CD4-positive, CD25-positive, alpha-beta regulatory T cell (primary cell): Measurements from ENCODE around the gene ZFHX3. TPM values are rescaled to one million over a fixed set of nuclear protein-coding genes. Genes with fewer than 3 reads are reported as not detected.
"Not testable (repeated sequence)": the region's sequence is repeated elsewhere in the genome, so short reads cannot be mapped to it uniquely, and the experiment has no call there.

Experiments
- ATAC-seq, 2 donors: fragments of 150-1000 bp; cut with Tn5 transposase; one replicate each; pipeline ENCODE4 v1.10.0; 2021; ENCODE audit warnings: low read depth in 2 of 2, moderate number of reproducible peaks in 2 of 2, moderate library complexity in 1 of 2
- DNase-seq, 3 donors: peaks; one replicate each; pipeline versions ENCODE4 v3.0.0 to v3.0.0-alpha.2; 2012 to 2022; ENCODE audit warnings: mixed read lengths in 1 of 3
- H3K27ac ChIP-seq: one replicate; pipeline ENCODE4 v1.7.0; 2013; ENCODE audit warnings: mild to moderate bottlenecking, low read length; ENCODE audit not compliant: insufficient read depth, poor library complexity, severe bottlenecking
- H3K27me3 ChIP-seq: one replicate; pipeline ENCODE4 v1.7.0; 2013; ENCODE audit warnings: low read length; ENCODE audit not compliant: control insufficient read depth, insufficient read depth
- H3K36me3 ChIP-seq: one replicate; pipeline ENCODE4 v1.7.0; 2013; ENCODE audit warnings: mild to moderate bottlenecking, low read length, moderate library complexity; ENCODE audit not compliant: control insufficient read depth, insufficient read depth
- H3K4me1 ChIP-seq: 2 replicates; pipeline ENCODE4 v1.7.0; 2013; ENCODE audit warnings: mild to moderate bottlenecking, low read length; ENCODE audit not compliant: insufficient read depth, control insufficient read depth, poor library complexity, severe bottlenecking
- H3K4me3 ChIP-seq: one replicate; pipeline ENCODE4 v1.7.0; 2013; ENCODE audit warnings: low read depth, mild to moderate bottlenecking, low read length, moderate library complexity
- H3K9me3 ChIP-seq, 2 experiments: 1 replicate in 1 of 2; 2 replicates in 1 of 2; pipeline ENCODE4 v1.7.0; 2013; ENCODE audit warnings: low read length in 2 of 2, mild to moderate bottlenecking in 1 of 2, moderate library complexity in 1 of 2; ENCODE audit not compliant: control insufficient read depth in 2 of 2
- H3K27ac Mint-ChIP-seq, 3 donors: one replicate each; pipeline ENCODE4 v1.8.0; 2020 to 2022; ENCODE audit warnings: mild to moderate bottlenecking in 3 of 3, mixed read lengths in 3 of 3, moderate library complexity in 2 of 3
- H3K27me3 Mint-ChIP-seq: one replicate; pipeline ENCODE4 v1.8.0; 2022; ENCODE audit warnings: mild to moderate bottlenecking, mixed read lengths
- H3K36me3 Mint-ChIP-seq: one replicate; pipeline ENCODE4 v1.8.0; 2020; ENCODE audit warnings: mixed read lengths
- H3K4me1 Mint-ChIP-seq, 4 donors: one replicate each; pipeline ENCODE4 v1.8.0; 2020 to 2022; ENCODE audit warnings: mixed read lengths in 4 of 4, mild to moderate bottlenecking in 1 of 4
- H3K4me3 Mint-ChIP-seq, 4 donors: one replicate each; pipeline ENCODE4 v1.8.0; 2020 to 2022; ENCODE audit warnings: mild to moderate bottlenecking in 4 of 4, mixed read lengths in 4 of 4, moderate library complexity in 3 of 4
- H3K9me3 Mint-ChIP-seq, 7 donors: one replicate each; pipeline ENCODE4 v1.8.0; 2020 to 2022; ENCODE audit warnings: mixed read lengths in 7 of 7, mild to moderate bottlenecking in 3 of 7, moderate library complexity in 2 of 7
- polyA plus RNA-seq, 4 donors: library from polyadenylated mRNA; unstranded; fragments of 300-500 nt; fragmentation: Illumina TruSeq; gene quantifications; one replicate each; pipeline ENCODE4 v1.2.3, GENCODE V29; 2021
- total RNA-seq: library from RNA; stranded (reverse); gene quantifications from one replicate; pipeline ENCODE4 v1.2.3, GENCODE V29; 2022

The ZFHX3 gene
- total and polyA plus RNA-seq, 5 donors from 2014 or later = 0.01 to 0.94 (median 0.03) TPM; not detected in 1

GRCh38 chr16:73000020-73000906, 47.7 kb downstream of the ZFHX3 start:
- no peaks in the 10 kb centered on the region for H3K36me3 ChIP-seq
- no peaks in the 10 kb centered on the region for H3K4me1 ChIP-seq
- Mint-ChIP-seq H3K4me1 (no peaks in the 10 kb centered on the region), H3K4me3 (no peak overlapping the region), H3K27ac (peak overlapping the region in 1 of 3 donors; percentile 11), H3K9me3 (peaks cover 0 to 4% (median 0%) of the 10 kb centered on the region in 7 donors), H3K27me3 (no peaks in the 10 kb centered on the region), H3K36me3 (no peaks in the 10 kb centered on the region)
- ATAC-seq (no peak), DNase-seq (no peak)
- no peaks in the 10 kb centered on the region for H3K9me3 ChIP-seq
- no peaks in the 10 kb centered on the region for H3K27me3 ChIP-seq
- no peak overlapping the region for H3K27ac ChIP-seq
- H3K4me3 ChIP-seq = no peak overlapping the region

GRCh38 chr16:72999541-73000019, 48.3 kb downstream of the ZFHX3 start:
- ATAC-seq (no peak), DNase-seq (no peak)
- Mint-ChIP-seq H3K27me3 (no peaks in the 10 kb centered on the region), H3K9me3 (peaks cover 0 to 4% (median 0%) of the 10 kb centered on the region in 7 donors), H3K4me1 (no peaks in the 10 kb centered on the region), H3K36me3 (no peaks in the 10 kb centered on the region), H3K4me3 (no peak overlapping the region), H3K27ac (no peak overlapping the region)
- Histone ChIP-seq H3K4me1 (no peaks in the 10 kb centered on the region), H3K27me3 (no peaks in the 10 kb centered on the region), H3K36me3 (no peaks in the 10 kb centered on the region), H3K4me3 (no peak overlapping the region), H3K9me3 (no peaks in the 10 kb centered on the region), H3K27ac (no peak overlapping the region)

GRCh38 chr16:72997141-72997542, 50.8 kb downstream of the ZFHX3 start:
- Histone ChIP-seq H3K27ac (no peak overlapping the region), H3K36me3 (no peaks in the 10 kb centered on the region), H3K27me3 (no peaks in the 10 kb centered on the region), H3K4me3 (no peak overlapping the region), H3K9me3 (no peaks in the 10 kb centered on the region), H3K4me1 (no peaks in the 10 kb centered on the region)
- Mint-ChIP-seq H3K4me3 (no peak overlapping the region), H3K27ac (no peak overlapping the region), H3K4me1 (no peaks in the 10 kb centered on the region), H3K27me3 (no peaks in the 10 kb centered on the region), H3K36me3 (no peaks in the 10 kb centered on the region), H3K9me3 (peaks cover 0 to 4% (median 0%) of the 10 kb centered on the region in 7 donors)
- DNase-seq (no peak), ATAC-seq (no peak)

GRCh38 chr16:72996291-72997062, 51.5 kb downstream of the ZFHX3 start:
- Mint-ChIP-seq H3K9me3 (peaks cover 0 to 4% (median 0%) of the 10 kb centered on the region in 7 donors), H3K4me1 (no peaks in the 10 kb centered on the region), H3K27me3 (no peaks in the 10 kb centered on the region), H3K4me3 (no peak overlapping the region), H3K27ac (no peak overlapping the region), H3K36me3 (no peaks in the 10 kb centered on the region)
- H3K36me3 ChIP-seq = no peaks in the 10 kb centered on the region
- H3K9me3 ChIP-seq = no peaks in the 10 kb centered on the region
- no peak for DNase-seq
- no peaks in the 10 kb centered on the region for H3K27me3 ChIP-seq
- no peak overlapping the region for H3K4me3 ChIP-seq
- H3K4me1 ChIP-seq = no peaks in the 10 kb centered on the region
- ATAC-seq = no peak
- H3K27ac ChIP-seq = no peak overlapping the region

- not testable (repeated sequence) for H3K9me3 ChIP-seq, H3K4me3 Mint-ChIP-seq, H3K36me3 ChIP-seq, H3K4me3 ChIP-seq, H3K27me3 Mint-ChIP-seq, DNase-seq, H3K4me1 Mint-ChIP-seq, H3K4me1 ChIP-seq, H3K36me3 Mint-ChIP-seq, H3K27ac Mint-ChIP-seq, H3K27ac ChIP-seq, H3K27me3 ChIP-seq, ATAC-seq, H3K9me3 Mint-ChIP-seq
Measured at GRCh38 chr16:72995882-72996270, 52.1 kb downstream of the ZFHX3 start.

- H3K4me1 ChIP-seq = no peaks in the 10 kb centered on the region
- DNase-seq (no peak), ATAC-seq (no peak)
- Mint-ChIP-seq H3K9me3 (peaks cover 0 to 4% (median 0%) of the 10 kb centered on the region in 7 donors), H3K27me3 (no peaks in the 10 kb centered on the region), H3K36me3 (no peaks in the 10 kb centered on the region), H3K4me1 (no peaks in the 10 kb centered on the region), H3K4me3 (no peak overlapping the region), H3K27ac (no peak overlapping the region)
- no peaks in the 10 kb centered on the region for H3K9me3 ChIP-seq
- H3K27ac ChIP-seq = no peak overlapping the region
- H3K36me3 ChIP-seq = no peaks in the 10 kb centered on the region
- H3K4me3 ChIP-seq = no peak overlapping the region
- no peaks in the 10 kb centered on the region for H3K27me3 ChIP-seq
Measured at GRCh38 chr16:72995151-72995881, 52.6 kb downstream of the ZFHX3 start.

- Mint-ChIP-seq H3K36me3 (no peaks in the 10 kb centered on the region), H3K4me1 (no peaks in the 10 kb centered on the region), H3K27ac (no peak overlapping the region), H3K27me3 (no peaks in the 10 kb centered on the region), H3K9me3 (no peaks in the 10 kb centered on the region), H3K4me3 (no peak overlapping the region)
- Histone ChIP-seq H3K36me3 (no peaks in the 10 kb centered on the region), H3K27me3 (no peaks in the 10 kb centered on the region), H3K4me1 (no peaks in the 10 kb centered on the region), H3K9me3 (no peaks in the 10 kb centered on the region), H3K27ac (no peak overlapping the region), H3K4me3 (no peak overlapping the region)
- ATAC-seq (no peak), DNase-seq (no peak)
Measured at GRCh38 chr16:72992142-72992601, 55.8 kb downstream of the ZFHX3 start.
